K562 (cell line): ENCODE data around the gene ULK2. TPM values are rescaled to one million over a fixed set of nuclear protein-coding genes. Genes with fewer than 3 reads are reported as not detected.

Experiments
- ATAC-seq: fragments of 200-7000 bp; cut with Tn5 transposase; 3 replicates; pipeline ENCODE4 v1.9.1; 2020; ENCODE audit warnings: moderate library complexity
- BruUV-seq: library from RNA; stranded (reverse); fragments of 400-500 nt; replicated peaks from 2 replicates; lab custom pipeline; 2021; lab: Mats Ljungman, UMichigan
- CTCF ChIA-PET: fragments of 300-600 bp; formaldehyde crosslinking; extraction: SDS; loops from one replicate; lab custom pipeline; 2021; ENCODE audit warnings: low intra/inter-chr PET ratio; lab: Yijun Ruan, JAX
- POLR2A ChIA-PET: fragments of 300-600, 350-650 bp; sonication (Branson Sonifier 250); formaldehyde crosslinking; extraction: SDS; loops from one replicate; lab custom pipeline; 2021; ENCODE audit warnings: antibody characterized with exemption, inconsistent platforms; lab: Yijun Ruan, JAX
- DNase-seq, 4 experiments: peaks; one replicate each; pipeline versions ENCODE4 v3.0.0 to v3.0.0-alpha.2; 2011 to 2018; ENCODE audit warnings: low spot score in 3 of 4, mixed read lengths in 3 of 4; ENCODE audit errors: extremely low read depth in 1 of 4
- FAIRE-seq: peaks from 2 replicates; lab custom pipeline; 2011; peaks lifted over from hg19 to GRCh38; lab: Jason Lieb, UNC
- H2AFZ ChIP-seq: 2 replicates; pipeline ENCODE4 v1.6.0; 2011; ENCODE audit warnings: low read depth, low read length, control low read depth, inconsistent platforms
- H3K27ac ChIP-seq: fragments of 200-600 bp; 3 replicates; pipeline ENCODE4 v1.8.0; 2011; ENCODE audit warnings: low read depth, mild to moderate bottlenecking, control low read depth, inconsistent platforms, low read length, moderate library complexity, mixed read lengths; ENCODE audit errors: extremely low read depth
- H3K27me3 ChIP-seq, 2 experiments: fragments of 300-600 bp in 1 of 2; 2 replicates in 1 of 2; 3 replicates in 1 of 2; pipeline versions ENCODE4 v1.6.0 to v1.8.0; 2011; ENCODE audit warnings: inconsistent platforms in 2 of 2, low read length in 2 of 2, mild to moderate bottlenecking in 1 of 2, mixed read lengths in 1 of 2, moderate library complexity in 1 of 2; ENCODE audit not compliant: control insufficient read depth in 2 of 2, insufficient read depth in 2 of 2
- H3K36me3 ChIP-seq: fragments of 300-600 bp; 3 replicates; pipeline ENCODE4 v1.8.0; 2011; ENCODE audit warnings: mild to moderate bottlenecking, low read length, inconsistent platforms; ENCODE audit not compliant: control insufficient read depth, insufficient read depth
- H3K4me1 ChIP-seq, 2 experiments: fragments of 200-600 bp in 1 of 2; replicated peaks in 1 of 2; 2 replicates in 1 of 2; 3 replicates in 1 of 2; pipeline versions ENCODE4 v1.5.1 to v1.8.0; 2011; ENCODE audit warnings: inconsistent platforms in 2 of 2, low read length in 2 of 2, mild to moderate bottlenecking in 1 of 2, mixed read lengths in 1 of 2, moderate library complexity in 1 of 2; ENCODE audit not compliant: control insufficient read depth in 2 of 2, insufficient read depth in 2 of 2
- H3K4me2 ChIP-seq: 2 replicates; pipeline ENCODE4 v1.6.1; 2011; ENCODE audit warnings: low read length, control low read depth, inconsistent platforms, mixed read lengths; ENCODE audit not compliant: insufficient read depth
- H3K4me3 ChIP-seq: fragments of 200-600 bp; sonication (generic), shearing (Covaris generic); 2 replicates; pipeline ENCODE4 v1.5.1; 2016; ENCODE audit warnings: control low read depth, inconsistent platforms
- H3K79me2 ChIP-seq: fragments of 200-600 bp; 3 replicates; pipeline ENCODE4 v1.8.0; 2011; ENCODE audit warnings: low read length, inconsistent platforms; ENCODE audit not compliant: control insufficient read depth, insufficient read depth
- H3K9ac ChIP-seq, 2 experiments: 2 replicates each; pipeline versions ENCODE4 v1.6.0 to v1.6.1; 2011; ENCODE audit warnings: low read depth in 2 of 2, low read length in 2 of 2, control low read depth in 1 of 2, inconsistent platforms in 1 of 2, mild to moderate bottlenecking in 1 of 2, mixed read lengths in 1 of 2; ENCODE audit not compliant: insufficient read depth in 1 of 2
- H3K9me1 ChIP-seq: one replicate; pipeline ENCODE4 v1.6.0; 2011; ENCODE audit warnings: inconsistent platforms, mild to moderate bottlenecking, low read length, moderate library complexity; ENCODE audit not compliant: control insufficient read depth, insufficient read depth
- H3K9me3 ChIP-seq: replicated peaks from 2 replicates; pipeline ENCODE4 v1.5.1; 2011; ENCODE audit warnings: low read depth, low read length, inconsistent platforms; ENCODE audit not compliant: control insufficient read depth, insufficient read depth
- H4K20me1 ChIP-seq: replicated peaks from 2 replicates; pipeline ENCODE4 v1.6.1; 2011; ENCODE audit warnings: low read length, inconsistent platforms, mixed read lengths; ENCODE audit not compliant: control insufficient read depth, insufficient read depth
- ARID3B ChIP-seq: fragments of 250-450 bp; sonication (Bioruptor Pico); IDR thresholded peaks from 2 replicates; pipeline ENCODE4 v1.4.0; 2020; ENCODE audit warnings: borderline replicate concordance
- ESRRB ChIP-seq: fragments of 250-450 bp; sonication (Bioruptor Pico); IDR thresholded peaks from 2 replicates; pipeline ENCODE4 v1.5.0; 2020; ENCODE audit warnings: mild to moderate bottlenecking, moderate library complexity, borderline replicate concordance
- HNRNPL ChIP-seq: fragments of 200-400 bp; formaldehyde crosslinking; IDR thresholded peaks from 2 replicates; pipeline ENCODE4 v1.6.1; 2017; ENCODE audit warnings: low read depth, mild to moderate bottlenecking, low read length
- KLF13 ChIP-seq: fragments of 450-650 bp; IDR thresholded peaks from 2 replicates; pipeline ENCODE4 v1.6.1; 2016; ENCODE audit warnings: missing genetic modification characterization, low read depth, mild to moderate bottlenecking, missing compliant biosample characterization, moderate library complexity, borderline replicate concordance
- MCM3 ChIP-seq: fragments of 450-650 bp; IDR thresholded peaks from 2 replicates; pipeline ENCODE4 v1.6.1; 2016
- MCM5 ChIP-seq: fragments of 450-650 bp; IDR thresholded peaks from 2 replicates; pipeline ENCODE4 v1.6.1; 2016; ENCODE audit warnings: low read depth
- THRB ChIP-seq: fragments of 450-650 bp; formaldehyde crosslinking; conservative IDR thresholded peaks from 2 replicates; pipeline ENCODE4 v1.4.0; 2022; ENCODE audit warnings: mild to moderate bottlenecking, missing genetic modification characterization
- ZNF121 ChIP-seq: sonication (generic); formaldehyde crosslinking; conservative IDR thresholded peaks from 2 replicates; pipeline ENCODE4 v1.8.0; 2022; ENCODE audit warnings: missing genetic modification reagents
- ZNF146 ChIP-seq: IDR thresholded peaks from one replicate; pipeline ENCODE4 v1.6.1; 2018; ENCODE audit warnings: missing compliant biosample characterization; ENCODE audit not compliant: unreplicated experiment
- ZNF407 ChIP-seq: fragments of 450-650 bp; IDR thresholded peaks from 2 replicates; pipeline ENCODE4 v1.6.1; 2016; ENCODE audit warnings: low read depth
- WGBS: fragments of 100-300 bp; shearing (Covaris generic); methylation state at CpG from one replicate; pipeline ENCODE4 v1.1.6; 2016; ENCODE audit warnings: low coverage, mixed read lengths; ENCODE audit not compliant: insufficient coverage; ENCODE audit errors: missing lambda C conversion rate; 5-methylcytosine and 5-hydroxymethylcytosine counted together
- in situ Hi-C: fragments of 300-500 bp; cut with MboI; formaldehyde crosslinking; loops from 4 replicates; pipeline ENCODE4 v1.15.0; 2018; ENCODE audit warnings: inconsistent platforms, mixed read lengths
- intact Hi-C: fragments of 100-400 bp; cut with micrococcal nuclease; formaldehyde crosslinking; loops from 2 replicates; pipeline ENCODE4 v1.14.2; 2022
- polyA plus RNA-seq, 8 experiments: library from polyadenylated mRNA; depleted of rRNA in 4 of 8; stranded (reverse) in 5 of 8; unstranded in 3 of 8; fragments of >200 nt; fragmentation: Nextera tagmentation in 2 of 8; fragmentation: Illumina TruSeq in 1 of 8; extraction: Ambion mirVana in 2 of 8; extraction: Trizol in 1 of 8; gene quantifications; 2 replicates each; pipeline versions ENCODE4 v1.2.1 to v1.2.3, GENCODE V29; 2011 to 2014; ENCODE audit warnings: inconsistent platforms in 1 of 8, missing spikeins in 1 of 8
- total RNA-seq, 7 experiments: library from RNA; depleted of rRNA in 6 of 7; stranded (reverse); fragments of >200 nt in 6 of 7; fragmentation: Illumina TruSeq in 2 of 7; extraction: Trizol in 2 of 7; gene quantifications; 2 replicates each; pipeline versions ENCODE4 v1.2.1 to v1.2.3, GENCODE V29; 2011 to 2021; ENCODE audit warnings: low replicate concordance in 1 of 7

ULK2 gene
- total and polyA plus RNA-seq, 9 of the 15 experiments (the other 6 are each of a cell fraction or from before 2014, with no cell fraction given): 0.01 to 0.18 (median 0.07) TPM; not detected in 5

- intact Hi-C loops (no loop called here), in situ Hi-C loops (no loop called here)
- ATAC-seq (no peak), DNase-seq (no peak), FAIRE-seq (no peak)
- POLR2A ChIA-PET: no interaction called here
- H2AFZ ChIP-seq: no peak overlapping the region
- no peaks in the 10 kb centered on the region for H3K36me3 ChIP-seq
- H3K4me2 ChIP-seq: no peak overlapping the region
- H3K9ac ChIP-seq: no peak overlapping the region
- CTCF ChIA-PET: no interaction called here
- BruUV-seq: no TSS peak
- H4K20me1 ChIP-seq: no peaks in the 10 kb centered on the region
- no peaks in the 10 kb centered on the region for H3K9me3 ChIP-seq
- H3K27ac ChIP-seq: no peak overlapping the region
- H3K4me1 ChIP-seq: no peaks in the 10 kb centered on the region
- 2% methylated on average over 5 of the region's 6 CpGs for WGBS
- H3K9me1 ChIP-seq: no peaks in the 10 kb centered on the region
- no peaks in the 10 kb centered on the region for H3K79me2 ChIP-seq
- H3K4me3 ChIP-seq: no peak overlapping the region
- H3K27me3 ChIP-seq: peaks cover 0 to 11% of the 10 kb centered on the region in 2 experiments; a peak in 2 of 5 replicates
- TF ChIP-seq THRB (CRISPR knock-in tag) (no peak), KLF13 (tag) (no peak), MCM3 (no peak), MCM5 (no peak), ESRRB (CRISPR knock-in tag) (no peak), ZNF121 (CRISPR knock-in tag) (no peak), ARID3B (no peak), ZNF407 (no peak), ZNF146 (CRISPR knock-in tag) (no peak), HNRNPL (no peak)
Measured at GRCh38 chr17:19773534-19773933, 94.2 kb downstream of the ULK2 start.
